Endothelial cell of umbilical vein (primary cell): ENCODE results near the gene KRABD2.

ENCODE experiments used
- BruUV-seq: library from RNA; stranded (reverse); fragments of 400-500 nt; replicated peaks from 2 replicates; lab custom pipeline; 2021; lab: Mats Ljungman, UMichigan
- CTCF ChIA-PET: fragments of 300-600, 350-600 bp; sonication (Branson Sonifier 250); formaldehyde crosslinking; loops from one replicate; lab custom pipeline; 2021; ENCODE audit warnings: antibody characterized with exemption, inconsistent platforms; lab: Charles Lee
- POLR2A ChIA-PET: fragments of 300-600, 350-600 bp; sonication (Branson Sonifier 250); formaldehyde crosslinking; loops from one replicate; lab custom pipeline; 2021; ENCODE audit warnings: antibody characterized with exemption, inconsistent platforms; lab: Charles Lee
- DNase-seq: peaks from one replicate; pipeline ENCODE4 v3.0.0-alpha.2; 2011; ENCODE audit warnings: low read depth, low spot score
- FAIRE-seq: peaks from 2 replicates; lab custom pipeline; 2011; peaks lifted over from hg19 to GRCh38; lab: Jason Lieb, UNC
- H2AFZ ChIP-seq: 2 replicates; pipeline ENCODE4 v1.6.0; 2012; ENCODE audit warnings: low read depth, low read length, control low read depth, inconsistent platforms
- H3K27ac ChIP-seq: 2 replicates; pipeline ENCODE4 v1.5.1; 2011; ENCODE audit warnings: low read depth, mild to moderate bottlenecking, control low read depth, low read length, moderate library complexity; ENCODE audit not compliant: insufficient read depth
- H3K27me3 ChIP-seq, 2 experiments: 2 replicates each; pipeline versions ENCODE4 v1.6.0 to v1.6.1; 2011; ENCODE audit warnings: low read length in 2 of 2, mixed read lengths in 1 of 2; ENCODE audit not compliant: control insufficient read depth in 2 of 2, insufficient read depth in 2 of 2
- H3K36me3 ChIP-seq, 2 experiments: 2 replicates in 1 of 2; 3 replicates in 1 of 2; pipeline ENCODE4 v1.5.1; 2011; ENCODE audit warnings: low read length in 2 of 2, mild to moderate bottlenecking in 1 of 2, moderate library complexity in 1 of 2; ENCODE audit not compliant: control insufficient read depth in 2 of 2, insufficient read depth in 2 of 2; ENCODE audit errors: extremely low read depth in 1 of 2
- H3K4me1 ChIP-seq: 3 replicates; pipeline ENCODE4 v1.5.1; 2011; ENCODE audit warnings: mild to moderate bottlenecking, low read length; ENCODE audit not compliant: control insufficient read depth, insufficient read depth; ENCODE audit errors: extremely low read depth
- H3K4me2 ChIP-seq: 2 replicates; pipeline ENCODE4 v1.6.1; 2011; ENCODE audit warnings: low read length, control low read depth, mixed read lengths; ENCODE audit not compliant: insufficient read depth
- H3K4me3 ChIP-seq, 3 experiments: fragments of 200-600 bp in 1 of 3; sonication (generic), shearing (Covaris generic) in 1 of 3; replicated peaks in 1 of 3; 2 replicates each; pipeline ENCODE4 v1.5.1; 2011 to 2016; ENCODE audit warnings: control low read depth in 3 of 3, low read length in 3 of 3, mild to moderate bottlenecking in 2 of 3, inconsistent platforms in 1 of 3, low read depth in 1 of 3, moderate library complexity in 1 of 3; ENCODE audit not compliant: insufficient read depth in 1 of 3
- H3K79me2 ChIP-seq: 2 replicates; pipeline ENCODE4 v1.6.0; 2012; ENCODE audit warnings: low read length, inconsistent platforms; ENCODE audit not compliant: control insufficient read depth, insufficient read depth
- H3K9ac ChIP-seq: replicated peaks from 2 replicates; pipeline ENCODE3; 2011; ENCODE audit warnings: low read length, control low read depth; ENCODE audit not compliant: insufficient read depth; ENCODE audit errors: extremely low read depth
- H3K9me1 ChIP-seq: replicated peaks from 3 replicates; pipeline ENCODE4 v1.6.0; 2011; ENCODE audit warnings: mild to moderate bottlenecking, low read length; ENCODE audit not compliant: control insufficient read depth, insufficient read depth; ENCODE audit errors: extremely low read depth
- H3K9me3 ChIP-seq: replicated peaks from 2 replicates; pipeline ENCODE4 v1.5.1; 2012; ENCODE audit warnings: low read length, inconsistent platforms; ENCODE audit not compliant: control insufficient read depth, insufficient read depth
- H4K20me1 ChIP-seq: replicated peaks from 2 replicates; pipeline ENCODE3; 2011; ENCODE audit warnings: mild to moderate bottlenecking, low read length; ENCODE audit not compliant: control insufficient read depth, insufficient read depth; ENCODE audit errors: extremely low read depth
- CTCF ChIP-seq, 2 donors: IDR thresholded peaks; 1 replicate in 1 of 2; 2 replicates in 1 of 2; pipeline ENCODE4 v1.5.1; 2011; ENCODE audit warnings: low read length in 2 of 2, mild to moderate bottlenecking in 2 of 2, moderate library complexity in 2 of 2, control low read depth in 1 of 2, inconsistent platforms in 1 of 2, low read depth in 1 of 2; ENCODE audit not compliant: insufficient read depth in 1 of 2; ENCODE audit errors: extremely low read depth in 1 of 2
- FOS ChIP-seq: IDR thresholded peaks from 2 replicates; pipeline ENCODE4 v1.6.1; 2011; ENCODE audit warnings: mild to moderate bottlenecking, low read length, moderate library complexity, borderline replicate concordance; ENCODE audit not compliant: insufficient read depth
- POLR2A ChIP-seq: IDR thresholded peaks from 2 replicates; pipeline ENCODE4 v1.6.1; 2012; ENCODE audit warnings: low read depth, mild to moderate bottlenecking, control low read depth, low read length
- POLR2AphosphoS5 ChIP-seq: IDR thresholded peaks from 2 replicates; pipeline ENCODE4 v1.6.1; 2012; ENCODE audit warnings: low read depth, mild to moderate bottlenecking, control low read depth, low read length, moderate library complexity; ENCODE audit not compliant: insufficient read depth
- dilution Hi-C: fragments of 300-500 bp; cut with MboI; formaldehyde crosslinking; loops from one replicate; pipeline ENCODE4 v1.15.0; 2019; ENCODE audit warnings: low sequenced_read_pairs; ENCODE audit not compliant: extremely low pct_ligation_motif_present
- intact Hi-C: fragments of 100-400 bp; cut with micrococcal nuclease; formaldehyde crosslinking; loops from one replicate; pipeline ENCODE4 v1.10.0; 2022

Gene KRABD2

GRCh38 chr17:8376271-8377067, at the start of gene KRABD2:
KRABD2 (minus strand) TSS chr17:8376704.
- BruUV-seq = TSS peak; percentile 11
- Histone ChIP-seq H3K9me3 (no peaks in the 10 kb centered on the region), H3K79me2 (peaks cover 31% of the 10 kb centered on the region), H3K4me1 (peaks cover 27% of the 10 kb centered on the region), H3K36me3 (peaks cover 22 to 30% of the 10 kb centered on the region in 2 experiments), H4K20me1 (no peaks in the 10 kb centered on the region), H3K27ac (peak within 1 kb of the TSS; percentile 75), H3K9ac (peak within 1 kb of the TSS; percentile 78), H3K4me2 (peak within 1 kb of the TSS; percentile 82), H3K9me1 (no peaks in the 10 kb centered on the region), H2AFZ (peak within 1 kb of the TSS; percentile 13), H3K27me3 (no peaks in the 10 kb centered on the region), H3K4me3 (peak within 1 kb of the TSS; percentile 45 to 71 (median 64))
- POLR2A ChIA-PET = interaction anchor here (1.0 to 2.9 kb wide), 7 partner anchors 16 to 129 kb away, joined by 3 to 21 read pairs (median 4); partner anchors contain the start of genes CTC1 and RANGRF
- peak; percentile 100 for TF ChIP-seq POLR2AphosphoS5
- no peak for TF ChIP-seq FOS
- TF ChIP-seq CTCF (IDR thresholded peaks at IDR 0.05; ENCODE audit: extremely low read depth in 1 of 2, insufficient read depth in 1 of 2, low read depth in 1 of 2, low read length in 2 of 2) = peak; percentile 65 to 90
- peak; percentile 97 for TF ChIP-seq POLR2A
- FAIRE-seq = peak; percentile 88
- intact Hi-C loops = loop anchor here (1.0 kb wide), 3 partner anchors 16 to 66 kb away; partner anchors contain the start of gene ARHGEF15
- DNase-seq = peak; percentile 92
- CTCF ChIA-PET = interaction anchor here (1.1 to 3.3 kb wide), 10 partner anchors 14 to 121 kb away, joined by 3 to 39 read pairs (median 6); partner anchors contain the start of gene SLC25A35
- dilution Hi-C loops = no loop called here
